GM18951 (cell line): Measurements from ENCODE around the gene TAF4B.
"Not testable (repeated sequence)": the region's sequence is repeated elsewhere in the genome, so short reads cannot be mapped to it uniquely, and the experiment has no call there.

Experiments
- POLR2A ChIP-seq: IDR thresholded peaks from 4 replicates; pipeline ENCODE4 v1.6.1; 2011; ENCODE audit warnings: mild to moderate bottlenecking; ENCODE audit not compliant: insufficient read length, insufficient read depth; ENCODE audit errors: extremely low read depth
- in situ Hi-C: fragments of 300-500 bp; cut with MboI; formaldehyde crosslinking; loops from one replicate; pipeline ENCODE4 v1.12.0; 2022; ENCODE audit warnings: low sequenced_read_pairs, mixed read lengths, inconsistent platforms; ENCODE audit not compliant: unreplicated experiment

Gene TAF4B

GRCh38 chr18:26421503-26421902 is 195.3 kb downstream of the TAF4B start:
- no peak for TF ChIP-seq POLR2A
- in situ Hi-C loops: no loop called here

DNA sequence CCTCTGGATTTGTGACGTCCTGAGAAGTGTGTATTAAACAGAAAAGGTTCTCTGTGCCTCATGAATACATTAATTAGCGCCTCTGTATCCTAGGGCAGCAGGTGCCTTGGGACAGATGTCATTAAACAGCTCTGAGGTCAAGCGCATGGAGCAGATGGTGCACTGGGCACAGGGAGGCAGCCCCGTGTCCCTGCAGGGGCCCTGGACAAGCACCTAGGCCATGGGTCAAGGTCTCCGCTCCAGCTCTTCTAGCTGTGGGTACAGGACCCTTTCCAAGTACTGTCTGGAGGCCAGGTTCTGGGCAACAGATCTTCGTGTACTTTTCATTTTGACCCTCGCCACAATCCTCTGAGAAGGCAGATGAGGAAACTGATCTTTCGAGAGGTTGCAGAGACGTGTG is 195.7 kb downstream of the TAF4B start:
- in situ Hi-C loops: no loop called here
- no peak for TF ChIP-seq POLR2A

GRCh38 chr18:26422472-26423162 is 196.4 kb downstream of the TAF4B start:
- in situ Hi-C loops: no loop called here
- no peak for TF ChIP-seq POLR2A

GRCh38 chr18:26424428-26425147 is 198.3 kb downstream of the TAF4B start:
- in situ Hi-C loops: no loop called here
- no peak for TF ChIP-seq POLR2A

DNA sequence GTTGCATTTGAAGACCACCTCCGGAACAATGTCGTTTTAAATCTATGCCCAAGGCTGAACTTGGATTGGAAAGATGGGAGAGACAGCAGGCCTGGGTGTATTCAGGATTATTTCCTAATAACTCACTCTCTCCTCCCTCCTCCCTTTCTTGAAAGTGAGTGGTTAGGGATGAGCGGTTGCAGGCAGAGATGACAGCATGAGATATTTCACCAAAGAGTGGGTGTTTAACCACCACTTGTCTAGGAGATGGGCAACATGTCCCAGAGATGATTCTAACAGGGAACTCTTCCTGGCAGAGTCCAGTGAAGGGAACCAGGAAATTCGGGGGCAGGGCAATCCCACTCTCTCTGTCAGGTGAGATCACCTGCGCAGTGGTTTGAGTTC is 198.9 kb downstream of the TAF4B start:
- in situ Hi-C loops: no loop called here
- no peak for TF ChIP-seq POLR2A

DNA sequence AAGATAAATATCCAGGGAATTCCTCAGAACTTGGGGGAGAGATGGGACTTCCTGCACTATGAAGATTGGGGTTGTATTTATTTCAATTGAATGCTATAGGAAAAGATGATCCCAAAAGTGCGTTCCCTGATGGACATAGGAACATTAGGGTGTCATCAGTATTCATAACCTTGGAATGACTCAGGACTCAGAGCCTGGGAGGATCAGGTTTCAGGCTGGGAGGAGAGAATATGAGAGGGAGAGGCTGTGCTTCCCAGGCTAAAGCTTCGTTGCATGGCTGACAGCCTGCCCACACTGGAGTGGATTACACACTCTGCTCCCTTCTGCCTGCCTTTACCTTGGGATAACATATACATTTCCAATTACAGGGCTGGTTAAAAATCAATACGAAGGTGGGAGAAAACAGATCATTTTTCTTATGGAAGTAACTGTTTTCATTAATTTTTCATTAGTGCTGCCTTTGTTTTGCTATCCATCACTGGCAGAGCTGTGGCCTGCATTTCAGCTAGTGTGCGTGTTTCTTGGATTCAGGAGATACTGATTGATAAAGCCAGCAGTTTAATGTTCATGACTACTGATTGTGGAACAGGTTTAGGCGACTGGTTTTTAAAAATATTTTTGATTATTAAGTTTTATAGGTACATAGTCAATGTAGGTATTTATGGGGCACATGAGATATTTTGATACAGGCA is 203.4 kb downstream of the TAF4B start:
- in situ Hi-C loops: no loop called here
- TF ChIP-seq POLR2A: no peak

- TF ChIP-seq POLR2A: no peak
- in situ Hi-C loops: no loop called here
These were observed 206.6 kb downstream of the TAF4B start for GRCh38 chr18:26432651-26433424.

DNA sequence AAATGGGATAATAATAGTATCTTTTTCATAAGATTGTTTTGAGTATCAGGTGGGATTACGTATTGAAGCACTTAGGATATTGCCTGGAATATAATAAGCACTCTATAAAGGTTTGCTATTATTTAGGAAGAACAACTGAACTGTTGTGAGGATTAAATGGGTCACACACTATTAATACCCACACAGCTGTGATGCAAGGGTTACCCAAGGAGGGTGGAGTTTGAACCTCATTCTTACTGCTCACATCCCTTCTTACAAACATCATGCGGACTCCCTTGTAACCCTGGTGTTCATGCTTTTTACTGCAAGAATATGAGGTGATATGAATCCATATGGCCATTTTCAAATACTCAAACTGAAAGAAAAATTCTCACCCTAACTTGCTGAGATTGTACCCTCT is 208.6 kb downstream of the TAF4B start:
- in situ Hi-C loops: no loop called here
- no peak for TF ChIP-seq POLR2A

- TF ChIP-seq POLR2A: no peak
- in situ Hi-C loops: no loop called here
These were observed 209.3 kb downstream of the TAF4B start for GRCh38 chr18:26435415-26436095.

GRCh38 chr18:26436176-26437051 is 210.2 kb downstream of the TAF4B start:
- TF ChIP-seq POLR2A: no peak
- in situ Hi-C loops: no loop called here

DNA sequence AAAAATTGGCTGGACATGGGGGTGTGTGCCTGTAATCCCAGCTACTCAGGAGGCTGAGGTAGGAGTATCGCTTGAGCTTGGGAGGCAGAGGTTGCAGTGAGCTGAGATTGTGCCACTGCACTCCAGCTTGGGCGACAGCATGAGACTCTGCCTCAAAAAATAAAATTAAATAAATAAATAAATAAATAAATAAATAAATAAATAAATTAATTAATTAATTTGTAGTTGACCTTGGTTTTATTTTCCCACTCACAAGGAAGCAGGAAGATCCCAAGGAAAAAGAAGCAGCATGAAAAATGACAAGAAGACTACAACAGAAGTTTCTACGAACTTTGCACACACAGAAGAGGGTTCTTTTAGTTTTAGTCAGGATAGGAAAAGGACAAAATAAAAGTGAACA is 211.4 kb downstream of the TAF4B start:
- in situ Hi-C loops: not testable (repeated sequence)

GRCh38 chr18:26438980-26439379 is 212.7 kb downstream of the TAF4B start:
- no peak for TF ChIP-seq POLR2A

More at GRCh38 chr18:26438980-26439379, 212.7 kb downstream of the TAF4B start:
- in situ Hi-C loops: no loop called here
